Nephron (organoid): ENCODE data around the gene S100PBP.
A peak's percentile ranks its signal among the peaks of the same experiment; 100 is the strongest.

Source experiments
- H3K27ac Mint-ChIP-seq, 3 experiments: 2 replicates each; pipeline ENCODE4 v1.8.0; 2020; ENCODE audit warnings: mixed read lengths in 3 of 3, mild to moderate bottlenecking in 2 of 3, moderate library complexity in 1 of 3
- H3K27me3 Mint-ChIP-seq: 2 replicates; pipeline ENCODE4 v1.8.0; 2021; ENCODE audit warnings: low read depth, mild to moderate bottlenecking, moderate library complexity, mixed read lengths
- H3K36me3 Mint-ChIP-seq: 2 replicates; pipeline ENCODE4 v1.8.0; 2020; ENCODE audit warnings: low read depth, mixed read lengths
- H3K4me1 Mint-ChIP-seq: 2 replicates; pipeline ENCODE4 v1.8.0; 2020; ENCODE audit warnings: mixed read lengths
- H3K4me3 Mint-ChIP-seq, 3 experiments: 2 replicates each; pipeline ENCODE4 v1.8.0; 2020; ENCODE audit warnings: mild to moderate bottlenecking in 3 of 3, mixed read lengths in 3 of 3, moderate library complexity in 2 of 3
- H3K9me3 Mint-ChIP-seq: 2 replicates; pipeline ENCODE4 v1.8.0; 2020; ENCODE audit warnings: mixed read lengths
- CTCF ChIP-seq, 3 experiments: fragments of 200-600 bp; sonication (generic); IDR thresholded peaks; one replicate each; pipeline ENCODE4 v1.5.0; 2021; ENCODE audit warnings: antibody characterized with exemption in 3 of 3; ENCODE audit not compliant: unreplicated experiment in 3 of 3

Gene S100PBP

GRCh38 chr1:32863218-32863880 lies 45.9 kb downstream of the S100PBP start:
- TF ChIP-seq CTCF (IDR thresholded peaks at IDR 0.05; ENCODE audit: unreplicated experiment in 3 of 3) = no peak
- H3K4me3 Mint-ChIP-seq = peak overlapping the region in 2 of 3 experiments; percentile 20 to 48
- peak overlapping the region; percentile 36 to 44 (median 39) for H3K27ac Mint-ChIP-seq
- no peaks in the 10 kb centered on the region for H3K27me3 Mint-ChIP-seq
- H3K36me3 Mint-ChIP-seq = peaks cover 62% of the 10 kb centered on the region
- H3K9me3 Mint-ChIP-seq = no peaks in the 10 kb centered on the region
- peaks cover 76% of the 10 kb centered on the region for H3K4me1 Mint-ChIP-seq

- peaks cover 77% of the 10 kb centered on the region for H3K4me1 Mint-ChIP-seq
- no peaks in the 10 kb centered on the region for H3K27me3 Mint-ChIP-seq
- peak overlapping the region in 1 of 3 experiments; percentile 48 for H3K4me3 Mint-ChIP-seq
- peaks cover 67% of the 10 kb centered on the region for H3K36me3 Mint-ChIP-seq
- H3K9me3 Mint-ChIP-seq = no peaks in the 10 kb centered on the region
- TF ChIP-seq CTCF (IDR thresholded peaks at IDR 0.05; ENCODE audit: unreplicated experiment in 3 of 3) = no peak
- H3K27ac Mint-ChIP-seq = peak overlapping the region; percentile 36 to 39 (median 36)
These were observed 46.4 kb downstream of the S100PBP start for GRCh38 chr1:32863881-32864245.

- Mint-ChIP-seq H3K4me3 (no peak overlapping the region), H3K36me3 (peaks cover 67% of the 10 kb centered on the region), H3K4me1 (peaks cover 77% of the 10 kb centered on the region), H3K27me3 (peaks cover 3% of the 10 kb centered on the region), H3K27ac (peak overlapping the region in 1 of 3 experiments; percentile 38), H3K9me3 (no peaks in the 10 kb centered on the region)
- no peak for TF ChIP-seq CTCF (IDR thresholded peaks at IDR 0.05; ENCODE audit: unreplicated experiment in 3 of 3)
These were observed 47.0 kb downstream of the S100PBP start for GRCh38 chr1:32864375-32865019.

GRCh38 chr1:32865639-32866405 lies 48.4 kb downstream of the S100PBP start:
- Mint-ChIP-seq H3K4me3 (peak overlapping the region in 1 of 3 experiments; percentile 48), H3K27me3 (peaks cover 11% of the 10 kb centered on the region), H3K9me3 (no peaks in the 10 kb centered on the region), H3K4me1 (peaks cover 75% of the 10 kb centered on the region), H3K36me3 (peaks cover 63% of the 10 kb centered on the region), H3K27ac (peak overlapping the region; percentile 23 to 57 (median 25))
- TF ChIP-seq CTCF (IDR thresholded peaks at IDR 0.05; ENCODE audit: unreplicated experiment in 3 of 3) = no peak

- no peak for TF ChIP-seq CTCF (IDR thresholded peaks at IDR 0.05; ENCODE audit: unreplicated experiment in 3 of 3)
- H3K9me3 Mint-ChIP-seq = no peaks in the 10 kb centered on the region
- peak overlapping the region in 2 of 3 experiments; percentile 55 to 57 for H3K27ac Mint-ChIP-seq
- peaks cover 73% of the 10 kb centered on the region for H3K4me1 Mint-ChIP-seq
- peak overlapping the region; percentile 23 to 96 (median 53) for H3K4me3 Mint-ChIP-seq
- peaks cover 53% of the 10 kb centered on the region for H3K36me3 Mint-ChIP-seq
- H3K27me3 Mint-ChIP-seq = peaks cover 17% of the 10 kb centered on the region
These were observed 49.7 kb downstream of the S100PBP start for GRCh38 chr1:32867151-32867550.
